GM10248 (cell line): Measurements from ENCODE around the gene BIN2.
A peak's percentile ranks its signal among the peaks of the same experiment; 100 is the strongest.
"Not testable (repeated sequence)": the region's sequence is repeated elsewhere in the genome, so short reads cannot be mapped to it uniquely, and the experiment has no call there.

Source experiments
- CTCF ChIA-PET: fragments of 300-600 bp; sonication (Branson Sonifier 250); formaldehyde crosslinking; extraction: SDS; loops from one replicate; lab custom pipeline; 2021; ENCODE audit warnings: antibody characterized with exemption; lab: Yijun Ruan, JAX
- POLR2A ChIA-PET: fragments of 350-650 bp; sonication (Branson Sonifier 250); formaldehyde crosslinking; extraction: SDS; loops from one replicate; lab custom pipeline; 2020; ENCODE audit warnings: antibody characterized with exemption; lab: Yijun Ruan, JAX
- DNase-seq: peaks from one replicate; pipeline ENCODE4 v3.0.0; 2012; ENCODE audit errors: extremely low spot score
- TF ChIP-seq, protein P1 (sequence below): IDR thresholded peaks from 2 replicates; pipeline ENCODE4 v1.5.1; 2012; ENCODE audit warnings: mild to moderate bottlenecking, low read depth; ENCODE audit errors: extremely low read depth, missing control alignments, control extremely low read depth

BIN2 gene

DNA sequence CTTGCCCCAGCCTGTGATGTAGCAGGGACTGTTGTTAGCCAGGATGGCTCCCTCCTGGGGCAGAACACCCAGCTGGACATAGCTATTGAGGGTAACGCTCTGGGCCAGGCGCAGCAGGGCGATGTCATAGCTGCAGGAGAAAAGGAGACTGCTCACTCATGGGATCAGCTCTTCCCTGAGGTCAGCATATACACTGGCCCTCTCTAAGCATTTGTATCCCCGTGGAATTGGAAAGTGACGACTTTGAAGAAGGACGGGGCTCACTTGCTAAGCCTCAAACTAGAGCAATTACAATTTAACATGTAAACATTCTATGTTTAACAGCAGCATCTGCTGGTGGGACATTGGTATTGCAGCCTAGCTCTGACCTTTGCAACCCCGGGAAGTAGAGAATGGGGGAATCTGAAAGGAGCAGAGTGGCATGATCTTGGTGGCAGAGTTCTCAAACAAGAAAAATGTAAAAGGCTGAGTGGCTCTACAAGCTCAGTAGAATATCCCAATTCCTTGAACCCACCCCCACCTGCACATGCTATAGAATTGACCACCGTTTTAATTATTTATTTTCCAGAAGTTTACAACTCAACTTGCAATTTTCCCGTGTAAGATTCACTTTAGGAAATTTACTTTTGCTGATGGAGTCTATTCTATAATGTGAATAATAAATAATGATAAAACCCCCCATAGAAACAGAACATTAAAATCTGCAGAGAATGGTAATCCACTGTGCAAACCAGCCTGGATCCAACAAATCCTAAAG, 17.5 kb upstream of the BIN2 start:
- ChIA-PET CTCF (interaction anchor here (0.5 to 5.6 kb wide), 75 partner anchors 10 to 1285 kb away, joined by 3 to 128 read pairs (median 4); partner anchors contain the start of genes ATF1, BIN2, CSRNP2 and DAZAP2), POLR2A (interaction anchor here (1.6 kb wide), 1 partner anchor 258 kb away, joined by 7 read pairs; the partner anchor contains the start of gene CSRNP2)
- TF ChIP-seq, protein P1, sequence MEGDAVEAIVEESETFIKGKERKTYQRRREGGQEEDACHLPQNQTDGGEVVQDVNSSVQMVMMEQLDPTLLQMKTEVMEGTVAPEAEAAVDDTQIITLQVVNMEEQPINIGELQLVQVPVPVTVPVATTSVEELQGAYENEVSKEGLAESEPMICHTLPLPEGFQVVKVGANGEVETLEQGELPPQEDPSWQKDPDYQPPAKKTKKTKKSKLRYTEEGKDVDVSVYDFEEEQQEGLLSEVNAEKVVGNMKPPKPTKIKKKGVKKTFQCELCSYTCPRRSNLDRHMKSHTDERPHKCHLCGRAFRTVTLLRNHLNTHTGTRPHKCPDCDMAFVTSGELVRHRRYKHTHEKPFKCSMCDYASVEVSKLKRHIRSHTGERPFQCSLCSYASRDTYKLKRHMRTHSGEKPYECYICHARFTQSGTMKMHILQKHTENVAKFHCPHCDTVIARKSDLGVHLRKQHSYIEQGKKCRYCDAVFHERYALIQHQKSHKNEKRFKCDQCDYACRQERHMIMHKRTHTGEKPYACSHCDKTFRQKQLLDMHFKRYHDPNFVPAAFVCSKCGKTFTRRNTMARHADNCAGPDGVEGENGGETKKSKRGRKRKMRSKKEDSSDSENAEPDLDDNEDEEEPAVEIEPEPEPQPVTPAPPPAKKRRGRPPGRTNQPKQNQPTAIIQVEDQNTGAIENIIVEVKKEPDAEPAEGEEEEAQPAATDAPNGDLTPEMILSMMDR = peak; percentile 98
- DNase-seq = peak; percentile 73

DNA sequence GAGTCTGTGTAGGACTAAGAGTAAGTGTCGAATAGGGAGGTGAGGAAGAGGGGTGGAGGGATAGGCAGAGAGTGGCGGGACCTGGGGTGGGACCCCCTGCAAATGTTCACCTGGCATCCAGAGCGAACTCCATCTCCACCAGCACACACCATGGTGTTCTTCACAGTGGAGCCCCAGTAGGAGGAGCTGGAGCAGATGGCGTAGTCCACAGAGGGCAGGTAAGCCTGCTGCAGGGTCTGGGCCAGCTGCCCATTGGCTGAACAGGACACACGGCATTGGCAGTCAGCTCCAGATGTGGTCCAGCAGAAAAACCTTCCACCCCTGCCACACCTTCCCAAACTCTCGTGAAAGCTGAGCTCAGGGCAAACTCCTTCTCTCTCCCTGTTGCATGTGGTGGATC, 15.8 kb upstream of the BIN2 start:
- DNase-seq = no peak
- ChIA-PET CTCF (interaction anchor here (0.9 to 5.6 kb wide), 11 partner anchors 8 to 835 kb away, joined by 3 to 128 read pairs (median 20); partner anchors contain the start of genes BIN2, DIP2B, LETMD1 and POU6F1), POLR2A (no interaction called here)
- TF ChIP-seq, protein P1 = no peak

DNA sequence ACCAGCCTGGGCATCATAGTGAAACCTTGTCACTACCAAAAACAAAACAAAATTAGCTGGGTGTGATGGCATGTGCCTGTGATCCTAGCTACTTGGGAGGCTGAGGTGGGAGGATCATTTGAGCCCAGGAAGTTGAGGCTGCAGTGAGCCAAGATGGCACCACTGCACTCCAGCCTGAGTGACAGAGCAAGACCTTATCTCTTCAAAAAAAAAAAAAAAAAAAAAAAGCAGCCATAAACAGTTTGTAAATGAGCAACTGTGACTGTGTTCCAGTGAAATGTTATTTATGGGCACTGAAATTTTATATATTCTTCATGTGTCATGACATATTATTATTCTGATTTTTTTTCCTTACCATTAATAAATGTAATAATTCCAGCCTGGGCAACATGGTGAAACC, 13.4 kb upstream of the BIN2 start:
- CTCF ChIA-PET = interaction anchor here (1.0 to 1.1 kb wide), 2 partner anchors 10 to 16 kb away, joined by 3 read pairs; no protein-coding TSS in a partner anchor
- DNase-seq, POLR2A ChIA-PET: not testable (repeated sequence)

DNA sequence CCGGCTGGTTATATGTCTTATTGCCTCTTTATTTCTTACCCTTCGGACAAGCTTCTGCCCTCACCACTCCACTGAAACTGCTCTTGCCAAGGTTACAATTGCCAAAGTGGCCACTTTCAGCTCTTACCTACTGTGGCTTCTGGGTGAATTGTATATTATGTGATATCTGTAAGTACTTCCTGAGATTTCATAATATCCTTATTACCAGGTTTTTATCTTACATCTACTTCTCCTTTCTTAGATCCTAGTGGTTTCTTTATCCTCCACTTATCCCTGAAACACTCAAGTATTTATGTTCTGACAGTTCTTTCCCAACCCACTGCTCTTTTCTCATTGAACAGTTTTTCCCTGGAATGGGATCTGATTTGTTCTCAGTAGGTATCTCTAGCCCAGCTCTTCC, 12.0 kb upstream of the BIN2 start:
- no peak for DNase-seq
- POLR2A ChIA-PET = no interaction called here
- CTCF ChIA-PET = interaction anchor here (0.9 kb wide), 1 partner anchor 10 kb away, joined by 3 read pairs; no protein-coding TSS in a partner anchor
- TF ChIP-seq, protein P1 = no peak

DNA sequence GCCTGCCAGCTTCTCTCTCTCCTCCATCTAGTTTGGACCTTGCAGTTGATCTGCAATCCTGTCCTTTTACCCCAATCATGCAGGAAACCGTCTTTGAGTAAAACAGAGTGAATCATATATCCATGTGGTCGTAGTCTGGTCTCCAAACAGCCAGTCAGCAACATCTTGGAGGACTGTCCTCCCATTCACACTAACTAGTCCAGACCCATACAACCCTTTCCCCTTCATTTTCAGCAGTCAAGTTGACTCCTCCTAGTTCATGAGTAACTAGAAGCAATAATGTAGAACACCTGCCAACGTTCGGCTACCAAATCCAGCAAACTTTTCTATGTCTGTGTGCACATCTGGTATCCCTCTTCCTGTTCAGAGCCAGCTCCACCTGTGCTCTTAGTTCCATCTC, 10.8 kb upstream of the BIN2 start:
- no peak for DNase-seq
- POLR2A ChIA-PET = no interaction called here
- CTCF ChIA-PET = no interaction called here

DNA sequence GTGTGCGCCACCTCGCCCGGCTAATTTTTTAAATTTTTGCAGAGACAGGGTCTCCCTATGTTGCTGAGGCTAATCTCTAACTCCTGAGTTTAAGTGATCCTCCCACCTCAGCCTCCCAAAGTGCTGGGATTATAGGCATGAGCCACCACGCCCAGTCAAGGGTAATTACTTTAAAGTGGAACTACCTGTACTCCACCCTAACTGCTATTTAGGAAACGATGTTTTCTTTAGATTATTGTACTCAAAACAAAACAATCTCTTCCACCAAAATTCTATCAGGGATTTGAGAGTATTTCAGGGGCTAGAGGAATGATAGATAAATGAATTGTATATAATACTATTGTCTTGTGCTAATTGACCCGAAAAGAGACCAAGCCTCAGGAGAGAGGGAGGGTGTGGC, 9.6 kb upstream of the BIN2 start:
- POLR2A ChIA-PET = no interaction called here
- CTCF ChIA-PET = interaction anchor here (4.8 kb wide), 1 partner anchor 7 kb away, joined by 41 read pairs; no protein-coding TSS in a partner anchor
- no peak for DNase-seq
- TF ChIP-seq, protein P1 = no peak

More for the DNA sequence above, 10.8 kb upstream of the BIN2 start:
- TF ChIP-seq, protein P1 = no peak

DNA sequence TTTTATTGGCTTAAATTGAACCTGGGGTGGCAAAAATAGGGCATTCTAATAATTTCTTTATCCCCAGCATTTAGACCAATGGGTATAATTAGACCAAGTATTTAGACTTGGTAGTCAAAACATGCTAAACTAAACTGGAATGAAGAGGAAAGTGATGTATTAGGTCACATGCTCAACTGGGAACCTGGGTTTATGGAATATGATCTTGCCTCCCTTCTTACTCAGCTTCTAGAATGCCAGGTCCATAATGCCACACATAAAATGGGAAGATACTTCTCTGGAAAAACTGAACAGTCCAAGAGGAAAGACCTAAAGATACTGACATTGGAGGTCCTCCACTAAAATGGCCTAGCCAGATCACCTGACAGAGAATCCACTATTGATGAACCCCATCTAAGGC, 6.2 kb upstream of the BIN2 start:
- ChIA-PET CTCF (interaction anchor here (0.9 to 4.8 kb wide), 3 partner anchors 10 to 52 kb away, joined by 3 to 41 read pairs (median 3); no protein-coding TSS in a partner anchor), POLR2A (no interaction called here)
- DNase-seq = no peak
- TF ChIP-seq, protein P1 = no peak
